ENCODE data around the gene CNTN2.

Gene CNTN2

DNA sequence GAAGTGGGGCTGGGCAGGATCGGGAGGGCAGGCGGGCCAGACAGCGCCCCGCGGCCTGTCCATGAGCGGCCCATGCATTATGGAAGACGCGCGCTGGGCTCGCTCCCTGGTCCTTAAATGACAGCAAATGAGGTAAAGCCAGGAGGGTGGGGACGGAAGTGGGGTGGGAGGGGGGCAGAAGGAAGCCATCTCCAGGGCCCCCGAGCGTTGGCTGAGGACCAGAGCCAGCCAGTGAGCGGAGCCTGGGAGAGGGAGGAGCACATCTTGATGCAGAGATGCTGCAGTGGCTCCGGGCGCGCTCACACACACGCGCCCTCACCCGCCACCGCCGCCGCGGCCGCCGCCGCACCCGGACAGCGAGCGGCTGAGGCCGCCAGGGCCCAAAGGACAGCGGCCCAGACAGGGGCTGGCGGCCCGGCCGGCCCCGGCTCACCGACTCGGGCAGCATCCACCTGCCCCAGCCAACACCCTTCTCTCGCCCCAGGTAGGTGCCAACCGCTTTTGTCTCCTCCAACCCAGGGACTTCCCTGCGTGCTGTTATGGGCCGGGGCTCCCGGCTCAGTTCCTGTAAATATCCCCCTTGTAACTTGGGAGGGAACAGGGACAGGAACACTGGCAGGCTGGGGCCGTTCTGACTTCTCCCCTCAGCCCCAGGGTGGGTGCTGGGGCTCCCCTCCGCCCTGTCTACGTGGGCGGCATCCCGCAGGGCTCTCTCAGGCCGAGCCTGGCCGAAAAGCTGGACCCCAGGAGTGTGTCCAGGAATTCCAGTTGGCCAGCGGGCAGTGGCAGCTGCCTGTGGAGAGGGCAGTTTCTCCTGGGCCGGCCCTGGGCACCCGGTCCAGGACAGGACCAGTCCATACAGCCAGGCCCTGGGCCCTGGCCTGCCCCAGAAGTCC is at the start of gene CNTN2:
CNTN2 (plus strand) TSS at position 302 of the 896 bp plus-strand sequence. CDS start 9,974 bp downstream, outside the sequence.
- no peak for DNase-seq (ENCODE audit: low read depth in 2 of 2)

DNA sequence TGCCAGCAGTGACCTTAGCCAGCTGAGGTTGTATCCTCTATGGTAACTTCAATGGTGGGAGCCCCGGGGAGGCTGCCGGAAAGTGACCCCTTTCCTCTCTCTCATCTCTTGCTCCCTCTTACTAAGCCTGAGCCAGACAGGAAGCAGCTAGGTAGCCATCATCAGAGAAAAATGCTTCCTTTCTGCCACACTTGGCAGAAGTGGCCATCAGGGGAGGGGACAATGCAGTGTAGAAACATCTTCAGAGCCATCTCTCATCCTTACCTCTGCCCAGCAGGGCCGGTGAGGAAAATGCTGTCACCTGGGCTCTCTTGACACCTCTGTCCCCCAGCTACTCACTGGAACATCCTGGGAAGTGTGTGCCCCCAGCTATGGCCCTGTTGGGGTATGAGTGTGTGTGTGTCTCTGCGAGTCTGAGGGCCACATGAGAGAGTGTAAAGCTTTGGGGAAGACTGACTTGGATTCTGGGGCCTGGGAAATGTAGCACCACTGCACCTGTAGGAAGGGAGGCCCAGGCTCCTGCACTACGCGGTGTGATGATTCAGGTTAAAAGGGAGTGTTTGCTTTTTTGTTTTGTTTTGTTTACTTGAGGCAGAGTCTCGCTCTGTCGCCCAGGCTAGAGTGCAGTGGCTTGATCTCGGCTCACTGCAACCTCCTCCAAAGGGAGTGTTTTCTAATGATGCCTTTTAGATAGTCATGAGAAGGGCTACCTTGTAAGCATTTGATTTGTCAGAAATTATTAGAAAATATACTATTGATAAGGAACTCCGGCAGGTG is 48.7 kb upstream of the CNTN2 start:
- no peak for DNase-seq (ENCODE audit: low read depth in 2 of 2)

DNA sequence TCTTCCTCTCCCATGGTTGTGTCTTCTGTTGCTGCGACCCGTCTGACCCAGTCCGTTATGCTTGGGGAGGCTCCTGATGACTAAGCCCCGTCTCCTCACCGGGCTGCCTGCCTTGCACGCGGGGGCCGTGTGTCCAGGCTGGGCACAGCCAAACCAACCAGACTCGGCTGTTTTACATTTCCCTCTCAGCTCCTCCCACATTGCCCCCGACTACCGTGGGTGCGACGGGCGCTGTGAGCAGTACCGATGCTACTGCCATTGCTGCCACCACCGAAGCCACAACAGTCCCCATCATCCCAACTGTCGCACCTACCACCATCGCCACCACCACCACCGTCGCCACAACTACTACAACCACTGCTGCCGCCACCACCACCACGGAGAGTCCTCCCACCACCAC is 46.0 kb upstream of the CNTN2 start:
- no peak for DNase-seq (ENCODE audit: low read depth in 2 of 2)

DNA sequence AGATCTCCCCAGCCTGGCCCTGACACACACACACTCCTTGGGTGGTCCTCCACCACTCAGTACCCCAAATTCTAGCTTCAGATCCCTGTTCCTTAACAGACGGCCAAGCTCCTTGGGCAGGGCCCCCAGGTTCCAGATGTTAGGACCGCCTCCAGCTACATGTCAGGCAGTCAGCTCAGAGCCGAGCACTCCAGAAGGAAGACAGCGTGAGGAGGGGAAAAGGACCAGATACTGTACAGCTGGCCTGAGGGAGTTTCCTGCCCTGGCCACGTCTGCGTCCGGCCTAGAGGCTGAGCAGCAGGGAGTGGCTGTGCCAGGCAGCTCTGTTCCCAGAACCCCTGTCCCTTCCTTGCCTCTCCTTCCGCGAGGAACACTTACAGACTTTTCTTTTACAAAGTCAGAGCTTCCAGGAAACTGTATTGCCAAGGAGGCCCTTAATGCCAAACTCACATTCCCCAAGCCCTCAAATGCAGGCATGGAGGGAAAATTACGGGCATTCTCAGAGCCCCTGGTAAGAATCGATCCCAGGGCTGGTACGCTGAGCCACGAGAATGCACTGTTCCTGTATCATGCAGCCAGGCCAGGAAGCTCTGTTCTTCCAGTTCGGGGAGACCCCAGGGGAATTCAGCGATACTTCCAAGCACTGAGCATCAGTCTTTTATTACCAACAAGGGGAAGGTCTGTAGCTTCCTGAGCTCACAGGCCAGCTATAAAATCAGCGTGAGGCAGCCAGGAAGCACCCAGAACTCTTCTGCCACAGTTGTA is 45.2 kb upstream of the CNTN2 start:
- no peak for DNase-seq (ENCODE audit: low read depth in 2 of 2)

DNA sequence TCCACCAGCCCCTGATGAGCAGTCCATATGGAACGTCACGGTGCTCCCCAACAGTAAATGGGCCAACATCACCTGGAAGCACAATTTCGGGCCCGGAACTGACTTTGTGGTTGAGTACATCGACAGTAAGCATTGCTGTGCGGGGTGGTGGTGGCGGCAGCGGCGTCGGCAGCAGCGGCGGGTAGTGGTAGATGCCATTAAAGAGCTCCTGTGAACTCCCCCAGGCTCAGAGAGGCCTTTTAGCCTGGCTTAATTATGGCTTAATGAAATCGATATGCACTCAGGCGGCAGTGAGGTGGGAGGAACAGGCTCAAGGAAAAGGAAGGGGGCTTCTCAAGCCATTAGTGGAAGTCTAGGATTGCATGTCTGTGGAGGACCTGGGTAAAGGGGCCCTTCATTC is 41.9 kb upstream of the CNTN2 start:
- no peak for DNase-seq (ENCODE audit: low read depth in 2 of 2)

- no peak for DNase-seq (ENCODE audit: low read depth in 2 of 2)
Observed at GRCh38 chr1:205002705-205003104, 40.3 kb upstream of the CNTN2 start.

DNA sequence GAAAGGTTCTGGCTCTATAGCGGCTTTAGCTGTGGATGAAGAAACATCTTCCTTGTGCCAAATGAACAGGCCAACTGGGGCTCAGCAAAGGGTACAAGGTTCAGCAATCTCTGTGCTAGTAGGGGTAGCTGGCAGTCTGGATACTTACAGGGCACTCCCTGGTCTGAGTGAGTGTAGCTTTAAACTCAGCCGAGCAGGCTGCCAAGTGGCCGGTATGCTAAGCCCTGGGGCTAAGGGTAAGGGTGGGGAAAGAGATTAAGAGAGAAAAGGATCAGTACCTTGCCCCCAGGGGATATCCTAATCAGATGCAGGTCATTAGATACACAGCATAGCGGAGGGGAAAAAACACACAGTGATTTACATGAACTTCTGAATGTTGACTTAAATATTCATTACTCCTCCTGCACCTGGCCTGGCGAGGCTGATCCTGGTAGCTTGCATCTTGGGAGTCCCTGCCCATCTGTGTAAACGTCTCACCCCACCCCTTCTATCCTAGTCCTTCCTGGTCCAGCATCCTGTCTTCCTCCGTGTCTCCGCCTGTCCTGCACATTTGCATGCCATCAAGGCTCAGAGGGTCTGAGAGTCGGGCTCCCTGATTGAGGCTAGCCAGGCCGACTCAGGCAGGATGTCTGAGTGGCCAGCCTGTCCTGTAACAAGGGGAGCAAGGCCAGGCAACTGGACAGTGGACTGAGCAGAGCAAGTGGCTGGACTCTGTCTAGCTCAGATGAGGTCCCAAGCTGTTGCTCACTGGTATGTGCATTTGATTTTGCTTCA is 39.5 kb upstream of the CNTN2 start:
- DNase-seq (ENCODE audit: low read depth in 2 of 2) = no peak

DNA sequence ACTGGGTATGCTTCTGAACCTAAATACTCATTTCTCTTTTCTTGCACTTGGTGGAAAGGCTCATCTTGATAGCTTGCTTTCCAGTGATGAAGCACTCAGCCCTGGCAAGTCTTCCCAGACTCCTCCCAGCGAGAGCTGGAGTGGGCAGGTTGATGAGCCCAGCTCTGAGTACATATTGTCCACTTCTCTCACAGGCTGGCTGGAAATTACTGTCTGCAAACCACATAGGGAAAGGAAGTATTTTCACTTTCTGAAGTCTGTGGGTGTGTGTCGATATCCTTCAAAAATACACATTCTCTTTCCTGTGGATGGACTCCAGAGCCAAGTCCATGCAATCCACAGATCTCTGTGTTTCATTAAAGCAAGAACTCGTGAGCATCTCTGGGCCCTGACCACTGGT is 38.7 kb upstream of the CNTN2 start:
- DNase-seq (ENCODE audit: low read depth in 2 of 2) = no peak

- no peak for DNase-seq (ENCODE audit: low read depth in 2 of 2)
Observed at GRCh38 chr1:205008896-205009295, 34.1 kb upstream of the CNTN2 start.

- no peak for DNase-seq (ENCODE audit: low read depth in 2 of 2)
Observed at GRCh38 chr1:205009670-205010069, 33.3 kb upstream of the CNTN2 start.

DNA sequence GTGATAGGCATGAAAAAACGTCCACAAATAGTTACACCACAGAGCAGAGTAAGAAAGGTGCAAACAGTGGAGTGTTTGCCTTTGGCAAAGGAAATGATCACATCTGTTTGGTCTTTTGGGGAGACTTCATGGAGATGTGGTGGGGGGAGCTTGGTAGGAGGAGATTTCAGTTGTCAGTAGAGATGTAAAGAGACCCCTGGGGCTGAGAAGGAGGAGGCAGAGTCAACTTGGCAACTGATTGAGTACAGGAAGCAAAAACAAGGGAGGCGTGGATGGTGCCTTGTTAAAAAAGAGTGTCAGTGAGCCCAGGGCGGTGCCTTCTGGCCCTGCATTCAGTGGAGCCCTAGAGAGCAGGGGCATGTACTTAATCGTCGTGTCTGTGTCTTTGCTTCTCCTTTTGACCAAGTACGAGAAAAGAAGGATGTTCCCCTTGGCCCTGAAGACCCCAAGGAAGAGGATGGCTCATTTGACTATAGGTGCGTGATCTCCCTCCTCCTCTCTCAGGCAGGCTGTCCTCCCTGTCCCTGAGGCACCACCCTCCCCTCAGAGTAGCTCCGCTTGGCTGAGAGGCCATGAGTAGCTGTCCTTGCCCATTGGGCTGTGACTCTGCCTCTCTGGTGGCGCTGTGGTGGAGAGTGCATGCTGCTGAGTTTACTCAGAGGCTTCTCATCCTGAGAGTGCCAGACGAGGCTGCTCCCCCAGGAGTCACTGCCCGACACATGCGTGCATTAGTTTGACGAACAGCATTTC is 30.4 kb upstream of the CNTN2 start:
- DNase-seq (ENCODE audit: low read depth in 2 of 2) = no peak

GRCh38 chr1:205013683-205014367 is 29.2 kb upstream of the CNTN2 start:
- DNase-seq (ENCODE audit: low read depth in 2 of 2) = no peak

- DNase-seq (ENCODE audit: low read depth in 2 of 2) = no peak
Observed at GRCh38 chr1:205014783-205015182, 28.2 kb upstream of the CNTN2 start.

DNA sequence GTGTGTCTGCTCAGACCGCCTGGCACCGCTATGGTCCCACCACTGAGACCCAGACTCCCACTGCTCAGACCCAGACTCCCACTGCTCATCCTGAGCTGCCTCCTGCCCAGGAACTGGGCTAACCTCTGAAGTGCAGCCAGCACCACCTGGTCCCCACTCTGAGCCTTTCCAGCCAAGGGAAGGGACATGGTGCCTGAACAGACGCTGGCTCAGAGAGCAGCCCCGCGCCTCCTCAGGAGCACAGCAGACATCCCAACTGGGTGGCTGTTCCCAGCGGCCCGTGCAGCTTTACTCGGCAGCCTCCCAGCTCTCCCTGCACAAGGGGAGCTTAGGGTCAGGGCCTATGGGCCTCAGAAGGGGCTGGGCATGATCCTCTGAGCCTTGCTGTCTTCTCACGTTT is 27.8 kb upstream of the CNTN2 start:
- DNase-seq (ENCODE audit: low read depth in 2 of 2) = no peak

DNA sequence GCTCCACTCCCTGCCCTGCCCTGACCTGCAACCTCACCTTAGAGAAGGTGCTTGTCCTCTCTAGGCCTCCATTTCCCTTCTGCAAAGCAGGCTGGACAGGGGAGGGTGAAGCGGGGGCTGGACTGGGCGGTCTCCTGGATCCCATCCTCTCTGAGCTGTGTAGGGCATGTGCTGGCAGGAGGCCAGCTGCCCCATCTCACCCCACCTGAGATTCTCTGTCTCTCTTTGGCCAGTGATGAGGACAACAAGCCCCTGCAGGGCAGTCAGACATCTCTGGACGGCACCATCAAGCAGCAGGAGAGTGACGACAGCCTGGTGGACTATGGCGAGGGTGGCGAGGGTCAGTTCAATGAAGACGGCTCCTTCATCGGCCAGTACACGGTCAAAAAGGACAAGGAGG is 26.9 kb upstream of the CNTN2 start:
- DNase-seq (ENCODE audit: low read depth in 2 of 2) = no peak

GRCh38 chr1:205016584-205016983 is 26.4 kb upstream of the CNTN2 start:
- DNase-seq (ENCODE audit: low read depth in 2 of 2) = no peak

- DNase-seq (ENCODE audit: low read depth in 2 of 2) = no peak
Observed at GRCh38 chr1:205017001-205017400, 26.0 kb upstream of the CNTN2 start.

DNA sequence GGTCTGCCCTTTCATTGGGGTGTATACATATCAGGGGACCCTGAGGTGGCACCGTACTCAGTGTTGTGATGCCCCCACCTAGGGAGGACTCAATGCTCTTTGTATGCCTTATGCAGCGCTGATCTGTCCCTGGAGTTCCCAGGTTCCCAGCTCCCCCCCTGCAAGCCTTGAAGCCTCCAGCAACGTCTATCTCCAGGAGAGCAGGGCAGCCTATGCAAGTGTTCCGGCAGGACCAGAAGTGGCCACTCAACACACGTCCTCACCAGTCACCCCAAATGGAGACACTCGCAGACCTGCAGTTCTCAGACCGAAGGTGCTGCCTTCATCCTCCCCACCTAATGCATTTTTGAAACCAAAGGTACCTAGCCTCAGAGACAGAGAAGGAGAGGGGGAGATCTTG is 25.2 kb upstream of the CNTN2 start:
- DNase-seq (ENCODE audit: low read depth in 2 of 2) = no peak

DNA sequence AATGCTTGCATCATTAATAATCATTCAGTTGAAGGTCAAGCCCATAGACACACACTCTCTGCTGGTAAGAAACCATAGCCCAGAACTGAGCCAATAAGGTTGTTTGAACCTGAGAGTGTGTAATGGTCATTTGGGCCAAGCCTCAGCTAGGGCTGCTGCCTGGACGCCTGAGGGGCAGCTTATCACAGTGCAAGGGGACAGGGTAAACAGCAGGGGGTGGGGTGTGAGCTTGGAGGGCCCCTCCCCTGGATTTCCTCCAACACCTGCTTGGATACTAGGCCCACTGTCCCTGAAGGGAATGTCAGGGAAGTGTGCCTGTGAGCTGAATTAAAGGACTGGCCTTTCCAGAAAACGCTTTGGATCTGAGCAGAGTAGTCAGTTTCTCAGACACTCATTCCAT is 24.6 kb upstream of the CNTN2 start:
- no peak for DNase-seq (ENCODE audit: low read depth in 2 of 2)

- DNase-seq (ENCODE audit: low read depth in 2 of 2) = no peak
Observed at GRCh38 chr1:205020466-205020865, 22.5 kb upstream of the CNTN2 start.

Measured in stimulated activated CD8-positive, alpha-beta memory T cell treated with anti-CD3 and anti-CD28 coated beads, Interleukin-15, amount 100 ng/mL, for 48 hours (primary cell).